GM18526 (cell line): Measurements from ENCODE around the gene HES2.

ENCODE experiments used
- POLR2A ChIP-seq: IDR thresholded peaks from 3 replicates; pipeline ENCODE4 v1.6.1; 2011; ENCODE audit not compliant: insufficient read length; ENCODE audit errors: extremely low read depth

Gene HES2

GRCh38 chr1:6373961-6374720, 45.6 kb downstream of the HES2 start:
- TF ChIP-seq POLR2A: no peak

GRCh38 chr1:6370006-6370405, 49.7 kb downstream of the HES2 start:
- no peak for TF ChIP-seq POLR2A

- TF ChIP-seq POLR2A: no peak
Observed at GRCh38 chr1:6367381-6368012, 52.2 kb downstream of the HES2 start.

DNA sequence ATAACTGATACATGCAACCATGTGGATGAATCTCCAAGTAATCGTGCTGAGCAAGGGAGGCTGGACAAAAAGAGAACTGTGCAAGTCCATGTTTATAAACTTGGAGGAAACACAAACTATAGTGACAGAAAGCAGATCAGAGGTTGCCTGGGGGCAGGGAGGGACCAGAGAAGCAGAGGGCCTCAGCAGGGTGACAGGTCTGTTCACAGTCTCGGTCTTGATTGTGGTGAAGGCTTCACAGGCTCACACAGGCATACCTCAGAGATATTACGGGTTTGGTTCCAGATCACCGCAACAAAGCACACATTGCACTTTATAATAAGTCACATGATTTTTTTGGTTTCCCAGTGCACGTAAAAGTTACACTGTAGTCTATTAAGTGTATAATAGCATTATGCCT, 54.7 kb downstream of the HES2 start:
- no peak for TF ChIP-seq POLR2A
